Thoracic aorta (tissue), 2 donors: ENCODE measurements around the gene SEC24D. TPM values are rescaled to one million over a fixed set of nuclear protein-coding genes. Genes with fewer than 3 reads are reported as not detected.

ENCODE experiments used
- ATAC-seq: fragments of 150-250 bp; one replicate; pipeline ENCODE4 v1.8.0; 2017; ENCODE audit warnings: low read depth; ENCODE audit not compliant: insufficient number of reproducible peaks, low FRiP score
- DNase-seq: peaks from one replicate; pipeline ENCODE4 v3.0.0-alpha.2; 2020; ENCODE audit warnings: low spot score
- H3K27ac ChIP-seq, 2 donors: fragments of 200-600 bp; sonication (generic); 1 replicate in 1 of 2; 2 replicates in 1 of 2; pipeline ENCODE4 v1.5.1; 2016; ENCODE audit warnings: mild to moderate bottlenecking in 2 of 2, moderate library complexity in 2 of 2
- H3K27me3 ChIP-seq: fragments of 200-600 bp; sonication (generic); replicated peaks from 2 replicates; pipeline ENCODE4 v1.6.0; 2016; ENCODE audit warnings: mild to moderate bottlenecking; ENCODE audit not compliant: insufficient read depth
- H3K36me3 ChIP-seq: fragments of 200-600 bp; sonication (generic); one replicate; pipeline ENCODE4 v1.5.1; 2016
- H3K4me1 ChIP-seq, 2 donors: fragments of 200-600 bp; sonication (generic); 1 replicate in 1 of 2; 2 replicates in 1 of 2; pipeline versions ENCODE4 v1.5.1 to v1.6.0; 2016; ENCODE audit warnings: low read depth in 2 of 2, mild to moderate bottlenecking in 1 of 2; ENCODE audit not compliant: control insufficient read depth in 1 of 2
- H3K4me3 ChIP-seq: fragments of 200-600 bp; sonication (generic); 2 replicates; pipeline ENCODE4 v1.5.1; 2016; ENCODE audit warnings: mild to moderate bottlenecking
- H3K9me3 ChIP-seq: fragments of 200-600 bp; sonication (generic); 2 replicates; pipeline ENCODE4 v1.5.1; 2016
- CTCF ChIP-seq: fragments of 200-600 bp; sonication (generic); IDR thresholded peaks from one replicate; pipeline ENCODE4 v1.5.1; 2019; ENCODE audit warnings: antibody characterized with exemption
- total RNA-seq, 2 donors: library from RNA; depleted of rRNA; stranded (reverse); fragments of >200 nt; gene quantifications; one replicate each; pipeline versions ENCODE4 v1.1.0 to v1.2.3, GENCODE V29; 2016

SEC24D gene
- total RNA-seq, 2 donors from 2014 or later: 97.7 to 108 TPM

- H3K4me1 ChIP-seq: peaks cover 42 to 86% of the 10 kb centered on the region in 2 donors
- TF ChIP-seq CTCF: no peak
- H3K36me3 ChIP-seq: peaks cover 18% of the 10 kb centered on the region
- no peaks in the 10 kb centered on the region for H3K27me3 ChIP-seq
- DNase-seq (no peak), ATAC-seq (no peak)
- H3K9me3 ChIP-seq: no peaks in the 10 kb centered on the region
- H3K4me3 ChIP-seq: peak overlapping the region; percentile 11
- H3K27ac ChIP-seq: no peak overlapping the region
Observed at GRCh38 chr4:118826723-118827444, 9.0 kb downstream of the SEC24D start.

GRCh38 chr4:118825799-118826198 is 10.1 kb downstream of the SEC24D start:
- Histone ChIP-seq H3K4me1 (peaks cover 37 to 79% of the 10 kb centered on the region in 2 donors), H3K36me3 (peaks cover 10% of the 10 kb centered on the region), H3K27me3 (no peaks in the 10 kb centered on the region), H3K4me3 (no peak overlapping the region), H3K27ac (no peak overlapping the region), H3K9me3 (no peaks in the 10 kb centered on the region)
- no peak for TF ChIP-seq CTCF
- ATAC-seq (no peak), DNase-seq (no peak)

- DNase-seq (no peak), ATAC-seq (no peak)
- no peak overlapping the region for H3K4me3 ChIP-seq
- no peak overlapping the region for H3K27ac ChIP-seq
- H3K9me3 ChIP-seq: no peaks in the 10 kb centered on the region
- TF ChIP-seq CTCF: no peak
- H3K27me3 ChIP-seq: no peaks in the 10 kb centered on the region
- H3K36me3 ChIP-seq: peaks cover 8% of the 10 kb centered on the region
- peaks cover 29 to 69% of the 10 kb centered on the region in 2 donors for H3K4me1 ChIP-seq
Observed at GRCh38 chr4:118824141-118824540, 11.8 kb downstream of the SEC24D start.

GRCh38 chr4:118823471-118823870 is 12.5 kb downstream of the SEC24D start:
- no peak for ATAC-seq
- H3K4me1 ChIP-seq: peaks cover 29 to 62% of the 10 kb centered on the region in 2 donors
- peak overlapping the region in 1 of 2 donors; percentile 22 for H3K27ac ChIP-seq

More at GRCh38 chr4:118823471-118823870, 12.5 kb downstream of the SEC24D start:
- DNase-seq: no peak
- H3K4me3 ChIP-seq: no peak overlapping the region
- peaks cover 8% of the 10 kb centered on the region for H3K36me3 ChIP-seq
- H3K9me3 ChIP-seq: no peaks in the 10 kb centered on the region
- H3K27me3 ChIP-seq: no peaks in the 10 kb centered on the region
- no peak for TF ChIP-seq CTCF
